Lung (tissue), 12 donors: ENCODE measurements around the gene FN3K. TPM values are rescaled to one million over a fixed set of nuclear protein-coding genes. Genes with fewer than 3 reads are reported as not detected.
"Not testable (repeated sequence)": the region's sequence is repeated elsewhere in the genome, so short reads cannot be mapped to it uniquely, and the experiment has no call there.

ENCODE experiments used
- ATAC-seq: fragments of 200-7000 bp; cut with Tn5 transposase; one replicate; pipeline ENCODE4 v1.9.1; 2020; ENCODE audit warnings: moderate number of reproducible peaks; ENCODE audit not compliant: insufficient read depth, low FRiP score
- DNase-seq, 3 donors: peaks; one replicate each; pipeline ENCODE4 v3.0.0-alpha.2; 2013 to 2017
- H3K27ac ChIP-seq, 2 donors: one replicate each; pipeline ENCODE4 v1.5.1; 2013; ENCODE audit warnings: mild to moderate bottlenecking in 2 of 2, moderate library complexity in 2 of 2, control low read depth in 1 of 2, inconsistent platforms in 1 of 2, low read depth in 1 of 2, low read length in 1 of 2
- H3K27me3 ChIP-seq, 3 donors: one replicate each; pipeline ENCODE4 v1.5.1; 2013; ENCODE audit warnings: low read length in 2 of 3; ENCODE audit not compliant: control insufficient read depth in 3 of 3, insufficient read depth in 3 of 3
- H3K36me3 ChIP-seq, 4 donors: one replicate each; pipeline ENCODE4 v1.5.1; 2013; ENCODE audit warnings: low read length in 4 of 4, mild to moderate bottlenecking in 1 of 4, moderate library complexity in 1 of 4; ENCODE audit not compliant: control insufficient read depth in 4 of 4, insufficient read depth in 4 of 4
- H3K4me1 ChIP-seq, 5 donors: one replicate each; pipeline ENCODE4 v1.5.1; 2013; ENCODE audit warnings: low read length in 5 of 5, mild to moderate bottlenecking in 2 of 5, moderate library complexity in 1 of 5; ENCODE audit not compliant: control insufficient read depth in 5 of 5, insufficient read depth in 5 of 5
- H3K4me3 ChIP-seq: one replicate; pipeline ENCODE4 v1.5.1; 2013; ENCODE audit warnings: mild to moderate bottlenecking, control low read depth, moderate library complexity
- H3K9ac ChIP-seq, 2 donors: one replicate each; pipeline ENCODE4 v1.5.1; 2013; ENCODE audit warnings: low read length in 2 of 2, control low read depth in 1 of 2; ENCODE audit not compliant: insufficient read depth in 1 of 2
- H3K9me3 ChIP-seq, 4 donors: one replicate each; pipeline ENCODE4 v1.5.1; 2013; ENCODE audit warnings: low read length in 3 of 4, mild to moderate bottlenecking in 1 of 4, moderate library complexity in 1 of 4; ENCODE audit not compliant: control insufficient read depth in 4 of 4, insufficient read depth in 3 of 4
- CTCF ChIP-seq: IDR thresholded peaks from 2 replicates; pipeline ENCODE4 v1.5.1; 2012; ENCODE audit warnings: mild to moderate bottlenecking; ENCODE audit errors: control extremely low read depth, extremely low read depth
- WGBS, 2 donors: extraction: QIAGEN DNeasy Blood & Tissue Kit; methylation state at CpG; one replicate each; pipeline ENCODE4 v1.1.7; 2013; 5-methylcytosine and 5-hydroxymethylcytosine counted together
- polyA plus RNA-seq, 2 donors: library from polyadenylated mRNA; stranded (reverse); fragments of 200-250 nt; gene quantifications; one replicate each; pipeline ENCODE4 v1.2.1, GENCODE V29; 2013
- total RNA-seq, 2 donors: library from RNA; depleted of rRNA in 1 of 2; stranded (reverse); fragments of >200 nt in 1 of 2; gene quantifications; one replicate each; pipeline ENCODE4 v1.2.1, GENCODE V29; 2014 to 2021
- donor health status: control.
- donor health status: control.
- donor health status: Bipolar disorder and iron deficiency.
- donor health status: healthy.
- donor health status: DM: yes; HTN: yes; CAD: no.

Gene FN3K
- total and polyA plus RNA-seq, 4 donors = 5.0 to 21.0 (median 16.4) TPM

- Histone ChIP-seq H3K9me3 (peaks cover 0 to 10% (median 4%) of the 10 kb centered on the region in 4 donors), H3K4me1 (peaks cover 0 to 2% (median 0%) of the 10 kb centered on the region in 5 donors), H3K9ac (no peak overlapping the region), H3K4me3 (no peak overlapping the region), H3K27me3 (no peaks in the 10 kb centered on the region), H3K36me3 (peaks cover 12 to 31% (median 17%) of the 10 kb centered on the region in 4 donors), H3K27ac (no peak overlapping the region)
- no peak for TF ChIP-seq CTCF
- ATAC-seq (no peak), DNase-seq (no peak)
- WGBS, 2 donors = 92% methylated on average over 16 of the region's 16 CpGs
Observed at GRCh38 chr17:82743344-82744219, 8.2 kb downstream of the FN3K start.

- H3K9ac ChIP-seq, H3K27me3 ChIP-seq, ATAC-seq, DNase-seq, H3K4me3 ChIP-seq, H3K4me1 ChIP-seq, H3K9me3 ChIP-seq: not testable (repeated sequence)
- Histone ChIP-seq H3K36me3 (peaks cover 12 to 39% (median 17%) of the 10 kb centered on the region in 4 donors), H3K27ac (peak overlapping the region in 1 of 2 donors; percentile 46)
- 59 to 70% methylated on average over 7 of the region's 7 CpGs for WGBS, 2 donors
Observed at GRCh38 chr17:82744736-82745135, 9.3 kb downstream of the FN3K start.

GRCh38 chr17:82745524-82745923, 10.1 kb downstream of the FN3K start:
- H3K27ac ChIP-seq = no peak overlapping the region
- no peaks in the 10 kb centered on the region for H3K27me3 ChIP-seq
- ATAC-seq = no peak
- peaks cover 10 to 31% (median 14%) of the 10 kb centered on the region in 4 donors for H3K36me3 ChIP-seq
- peaks cover 0 to 10% (median 4%) of the 10 kb centered on the region in 4 donors for H3K9me3 ChIP-seq
- no peak for TF ChIP-seq CTCF
- no peak overlapping the region for H3K4me3 ChIP-seq
- DNase-seq = no peak
- peaks cover 0 to 2% (median 0%) of the 10 kb centered on the region in 5 donors for H3K4me1 ChIP-seq
- H3K9ac ChIP-seq = no peak overlapping the region
- 68 to 83% methylated on average over 8 of the region's 8 CpGs for WGBS, 2 donors

DNA sequence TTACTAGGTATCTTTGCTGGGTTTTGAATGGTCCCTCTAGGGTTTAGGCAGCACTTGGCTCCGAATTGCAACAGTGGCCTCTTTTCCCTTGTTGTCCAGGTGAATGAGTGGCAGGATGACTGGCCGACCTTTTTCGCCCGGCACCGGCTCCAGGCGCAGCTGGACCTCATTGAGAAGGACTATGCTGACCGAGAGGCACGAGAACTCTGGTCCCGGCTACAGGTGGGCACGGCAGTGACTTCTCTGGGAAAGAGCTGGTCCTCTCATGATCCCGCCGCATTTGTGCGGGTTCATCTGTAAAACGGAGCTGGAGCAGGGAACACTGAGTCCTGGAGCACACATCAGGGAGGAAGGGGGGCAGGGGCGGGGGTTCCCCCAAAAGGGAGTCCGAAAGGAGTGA, 13.3 kb downstream of the FN3K start:
- no peak for DNase-seq
- WGBS, 2 donors = 93 to 97% methylated on average over 16 of the region's 16 CpGs
- Histone ChIP-seq H3K4me3 (no peak overlapping the region), H3K27me3 (no peaks in the 10 kb centered on the region), H3K9me3 (peaks cover 0 to 3% (median 0%) of the 10 kb centered on the region in 4 donors), H3K36me3 (peaks cover 0 to 10% (median 0%) of the 10 kb centered on the region in 4 donors), H3K27ac (no peak overlapping the region), H3K4me1 (peaks cover 4 to 8% (median 7%) of the 10 kb centered on the region in 5 donors), H3K9ac (no peak overlapping the region)
- TF ChIP-seq CTCF = no peak
- ATAC-seq = no peak
